H1 (cell line): Measurements from ENCODE around the gene C3orf49. TPM values are rescaled to one million over a fixed set of nuclear protein-coding genes. Genes with fewer than 3 reads are reported as not detected.

Source experiments
- CTCF ChIA-PET: fragments of 300-600 bp; sonication (Branson Sonifier 250); formaldehyde crosslinking; loops from one replicate; lab custom pipeline; 2021; ENCODE audit not compliant: partially characterized antibody; lab: Charles Lee
- POLR2A ChIA-PET: fragments of 300-600 bp; sonication (Branson Sonifier 250); formaldehyde crosslinking; loops from one replicate; lab custom pipeline; 2021; ENCODE audit warnings: inconsistent platforms; ENCODE audit not compliant: partially characterized antibody; lab: Charles Lee
- DNase-seq, 2 experiments: peaks; one replicate each; pipeline versions ENCODE4 v3.0.0 to v3.0.0-alpha.2; 2010 to 2022; ENCODE audit warnings: low spot score in 2 of 2, low read depth in 1 of 2, mixed read lengths in 1 of 2
- FAIRE-seq: peaks from 2 replicates; lab custom pipeline; 2011; peaks lifted over from hg19 to GRCh38; lab: Jason Lieb, UNC
- H2AFZ ChIP-seq: 2 replicates; pipeline ENCODE4 v1.8.1; 2012; ENCODE audit warnings: low read length, inconsistent platforms
- H2AK5ac ChIP-seq: 2 replicates; pipeline ENCODE4 v1.6.1; 2013; ENCODE audit warnings: low read depth, low read length
- H2BK120ac ChIP-seq: replicated peaks from 2 replicates; pipeline ENCODE3; 2013; ENCODE audit warnings: low read depth, low read length, inconsistent platforms
- H2BK12ac ChIP-seq: 2 replicates; pipeline ENCODE4 v1.6.1; 2013; ENCODE audit warnings: low read depth, low read length
- H2BK15ac ChIP-seq: 2 replicates; pipeline ENCODE4 v1.6.1; 2013; ENCODE audit warnings: low read length
- H2BK20ac ChIP-seq: 2 replicates; pipeline ENCODE4 v1.6.1; 2013; ENCODE audit warnings: low read length
- H2BK5ac ChIP-seq: 2 replicates; pipeline ENCODE4 v1.6.1; 2013; ENCODE audit warnings: low read depth, low read length
- H3K14ac ChIP-seq: 2 replicates; pipeline ENCODE4 v1.6.1; 2013; ENCODE audit warnings: inconsistent platforms; ENCODE audit not compliant: insufficient read length
- H3K18ac ChIP-seq: 2 replicates; pipeline ENCODE4 v1.6.1; 2013; ENCODE audit warnings: low read length; ENCODE audit errors: extremely low read depth
- H3K23ac ChIP-seq: 2 replicates; pipeline ENCODE4 v1.6.1; 2013; ENCODE audit warnings: inconsistent platforms; ENCODE audit not compliant: insufficient read length
- H3K23me2 ChIP-seq: 2 replicates; pipeline ENCODE4 v1.6.1; 2013; ENCODE audit warnings: low read depth, low read length
- H3K27ac ChIP-seq: 2 replicates; pipeline ENCODE4 v1.6.1; 2011; ENCODE audit warnings: low read depth, low read length, inconsistent platforms
- H3K27me3 ChIP-seq, 4 experiments: replicated peaks in 1 of 4; 1 replicate in 1 of 4; 2 replicates in 3 of 4; pipeline versions ENCODE4 v1.6.1 to v1.8.1; 2011 to 2013; ENCODE audit warnings: low read length in 3 of 4, mild to moderate bottlenecking in 3 of 4, inconsistent platforms in 2 of 4, mixed read lengths in 2 of 4, moderate library complexity in 1 of 4; ENCODE audit not compliant: control insufficient read depth in 3 of 4, insufficient read depth in 3 of 4; ENCODE audit errors: extremely low read depth in 1 of 4
- H3K36me3 ChIP-seq, 4 experiments: 2 replicates each; pipeline versions ENCODE4 v1.6.1 to v1.8.1; 2011 to 2013; ENCODE audit warnings: mild to moderate bottlenecking in 4 of 4, low read length in 3 of 4, moderate library complexity in 2 of 4, control low read depth in 1 of 4, inconsistent platforms in 1 of 4; ENCODE audit not compliant: insufficient read depth in 4 of 4, control insufficient read depth in 2 of 4
- H3K4ac ChIP-seq: replicated peaks from 2 replicates; pipeline ENCODE3; 2013; ENCODE audit warnings: low read length, low read depth, mixed read lengths, inconsistent platforms; ENCODE audit not compliant: insufficient read length
- H3K4me1 ChIP-seq, 4 experiments: replicated peaks in 1 of 4; 1 replicate in 1 of 4; 2 replicates in 3 of 4; pipeline versions ENCODE4 v1.6.1 to v1.8.1; 2011 to 2013; ENCODE audit warnings: low read length in 3 of 4, inconsistent platforms in 2 of 4, mixed read lengths in 1 of 4; ENCODE audit not compliant: insufficient read depth in 4 of 4, control insufficient read depth in 3 of 4
- H3K4me2 ChIP-seq, 2 experiments: 2 replicates each; pipeline versions ENCODE4 v1.6.1 to v1.8.1; 2011 to 2013; ENCODE audit warnings: low read depth in 2 of 2, low read length in 2 of 2, control low read depth in 1 of 2, inconsistent platforms in 1 of 2, mild to moderate bottlenecking in 1 of 2; ENCODE audit not compliant: insufficient read depth in 1 of 2
- H3K4me3 ChIP-seq, 4 experiments: fragments of 200-600, 300-600 bp in 1 of 4; sonication (generic), shearing (Covaris generic), sonication (Bioruptor Twin) in 1 of 4; 2 replicates each; pipeline versions ENCODE4 v1.5.1 to v1.8.1; 2011 to 2016; ENCODE audit warnings: low read length in 4 of 4, low read depth in 3 of 4, control low read depth in 2 of 4, inconsistent platforms in 2 of 4, mild to moderate bottlenecking in 2 of 4, mixed read lengths in 1 of 4, moderate library complexity in 1 of 4; ENCODE audit not compliant: insufficient read depth in 2 of 4; ENCODE audit errors: extremely low read depth in 1 of 4
- H3K56ac ChIP-seq: replicated peaks from 2 replicates; pipeline ENCODE3; 2013; ENCODE audit warnings: low read depth, mild to moderate bottlenecking, mixed read lengths, low read length, inconsistent platforms; ENCODE audit not compliant: insufficient read length
- H3K79me1 ChIP-seq: 2 replicates; pipeline ENCODE4 v1.6.1; 2013; ENCODE audit warnings: low read depth, low read length, control low read depth
- H3K79me2 ChIP-seq, 2 experiments: 2 replicates each; pipeline versions ENCODE4 v1.6.1 to v1.8.1; 2012 to 2013; ENCODE audit warnings: low read length in 2 of 2, mild to moderate bottlenecking in 2 of 2, inconsistent platforms in 1 of 2; ENCODE audit not compliant: insufficient read depth in 2 of 2, control insufficient read depth in 1 of 2
- H3K9ac ChIP-seq, 4 experiments: replicated peaks in 1 of 4; 1 replicate in 1 of 4; 2 replicates in 3 of 4; pipeline versions ENCODE4 v1.6.1 to v1.8.1; 2011 to 2013; ENCODE audit warnings: low read depth in 3 of 4, low read length in 3 of 4, control low read depth in 2 of 4, mild to moderate bottlenecking in 2 of 4, moderate library complexity in 2 of 4, inconsistent platforms in 1 of 4; ENCODE audit errors: extremely low read depth in 1 of 4
- H3K9me3 ChIP-seq, 2 experiments: 2 replicates each; pipeline versions ENCODE4 v1.6.1 to v1.8.1; 2012 to 2013; ENCODE audit warnings: mild to moderate bottlenecking in 2 of 2, moderate library complexity in 2 of 2, control low read depth in 1 of 2, inconsistent platforms in 1 of 2, low read depth in 1 of 2, low read length in 1 of 2, mixed read lengths in 1 of 2; ENCODE audit not compliant: insufficient read depth in 2 of 2
- H4K20me1 ChIP-seq, 2 experiments: replicated peaks in 1 of 2; 2 replicates each; pipeline versions ENCODE3 to v1.8.1; 2011 to 2013; ENCODE audit warnings: inconsistent platforms in 2 of 2, low read length in 2 of 2, mild to moderate bottlenecking in 1 of 2; ENCODE audit not compliant: insufficient read depth in 2 of 2, control insufficient read depth in 1 of 2
- H4K5ac ChIP-seq: 2 replicates; pipeline ENCODE4 v1.6.1; 2013; ENCODE audit warnings: low read length, low read depth, mixed read lengths, inconsistent platforms; ENCODE audit not compliant: insufficient read length
- H4K8ac ChIP-seq: 2 replicates; pipeline ENCODE4 v1.8.0; 2013; ENCODE audit warnings: mild to moderate bottlenecking, moderate library complexity, low read length, inconsistent platforms; ENCODE audit not compliant: insufficient read depth; ENCODE audit errors: extremely low read depth
- H4K91ac ChIP-seq: replicated peaks from 2 replicates; pipeline ENCODE3; 2013; ENCODE audit warnings: low read length, mixed read lengths, inconsistent platforms; ENCODE audit not compliant: insufficient read length
- BACH1 ChIP-seq: IDR thresholded peaks from 2 replicates; pipeline ENCODE4 v1.6.1; 2012; ENCODE audit warnings: low read length, improper control_type of control experiment
- JUND ChIP-seq: IDR thresholded peaks from 2 replicates; pipeline ENCODE4 v1.6.1; 2011; ENCODE audit warnings: mild to moderate bottlenecking, improper control_type of control experiment, low read length
- NANOG ChIP-seq: IDR thresholded peaks from 2 replicates; pipeline ENCODE4 v1.6.1; 2011; ENCODE audit warnings: low read length, low read depth, mild to moderate bottlenecking, inconsistent platforms; ENCODE audit not compliant: insufficient read depth, poor library complexity, severe bottlenecking
- POLR2AphosphoS5 ChIP-seq: IDR thresholded peaks from 2 replicates; pipeline ENCODE4 v1.6.1; 2011; ENCODE audit warnings: low read depth, low read length
- RXRA ChIP-seq: IDR thresholded peaks from 2 replicates; pipeline ENCODE4 v1.6.1; 2011; ENCODE audit warnings: low read depth, mild to moderate bottlenecking, low read length, moderate library complexity; ENCODE audit not compliant: insufficient read depth
- SIN3A ChIP-seq, 2 experiments: IDR thresholded peaks in 1 of 2; conservative IDR thresholded peaks in 1 of 2; 2 replicates each; pipeline ENCODE4 v1.6.1; 2011 to 2012; ENCODE audit warnings: low read length in 2 of 2, improper control_type of control experiment in 1 of 2, low read depth in 1 of 2, mild to moderate bottlenecking in 1 of 2
- WGBS, 2 experiments: shearing (Covaris generic) in 1 of 2; methylation state at CpG; one replicate each; pipeline versions ENCODE4 v1.1.6 to v1.1.7; 2013 to 2015; ENCODE audit warnings: low lambda C conversion rate in 2 of 2, mixed read lengths in 2 of 2, inconsistent platforms in 1 of 2, low coverage in 1 of 2, missing lambda C conversion rate in 1 of 2; ENCODE audit not compliant: insufficient replicate concordance in 2 of 2, insufficient coverage in 1 of 2, insufficient read length in 1 of 2; ENCODE audit errors: extremely low coverage in 1 of 2, missing lambda C conversion rate in 1 of 2; 5-methylcytosine and 5-hydroxymethylcytosine counted together
- polyA plus RNA-seq, 7 experiments: library from polyadenylated mRNA; depleted of rRNA in 3 of 7; stranded (reverse) in 5 of 7; unstranded in 2 of 7; fragments of >200 nt in 5 of 7; fragments of 200-250 nt in 2 of 7; gene quantifications; 1 replicate in 5 of 7; 2 replicates in 1 of 7; 4 replicates in 1 of 7; pipeline versions ENCODE4 v1.2.1 to v1.2.3, GENCODE V29; 2011 to 2013; ENCODE audit warnings: missing spikeins in 2 of 7, mixed read lengths in 2 of 7
- total RNA-seq: library from RNA; stranded (reverse); fragmentation: NEBNext Ultra II Directional; extraction: Animal tissue kit (Norgen Biotek cat#: 25700); gene quantifications from 2 replicates; pipeline ENCODE4 v1.2.1, GENCODE V29; 2021

Gene C3orf49
- total and polyA plus RNA-seq, 2 of the 8 experiments (the other 6 are each of a cell fraction or from before 2014, with no cell fraction given): not detected

GRCh38 chr3:63845215-63845614 lies 26.1 kb downstream of the C3orf49 start:
- Histone ChIP-seq H3K79me2 (peaks cover 0 to 11% of the 10 kb centered on the region in 2 experiments; a peak in 3 of 4 replicates), H3K9me3 (no peaks in the 10 kb centered on the region), H2BK15ac (no peak overlapping the region), H2BK5ac (no peak overlapping the region), H3K23ac (no peak overlapping the region), H4K8ac (no peak overlapping the region), H3K36me3 (no peaks in the 10 kb centered on the region), H3K27ac (no peak overlapping the region), H2AK5ac (no peak overlapping the region), H3K79me1 (peaks cover 2% of the 10 kb centered on the region; the same call in 1 of the 2 replicates), H3K4me3 (no peak overlapping the region), H3K4me2 (no peak overlapping the region), H3K18ac (no peak overlapping the region), H3K56ac (no peak overlapping the region), H4K5ac (no peak overlapping the region), H2BK20ac (no peak overlapping the region), H2BK12ac (no peak overlapping the region), H2BK120ac (no peak overlapping the region), H3K23me2 (no peaks in the 10 kb centered on the region), H3K14ac (no peak overlapping the region), H4K91ac (no peak overlapping the region), H2AFZ (no peak overlapping the region), H3K27me3 (no peaks in the 10 kb centered on the region), H3K4ac (no peak overlapping the region), H3K4me1 (peaks cover 0 to 7% (median 2%) of the 10 kb centered on the region in 4 experiments; a peak in 3 of 7 replicates), H3K9ac (no peak overlapping the region), H4K20me1 (no peaks in the 10 kb centered on the region)
- ChIA-PET CTCF (interaction anchor here (1.1 to 1.5 kb wide), 3 partner anchors 14 to 117 kb away, joined by 3 to 5 read pairs (median 4); no protein-coding TSS in a partner anchor), POLR2A (interaction anchor here (1.2 kb wide), 1 partner anchor 14 kb away, joined by 3 read pairs; no protein-coding TSS in a partner anchor)
- TF ChIP-seq BACH1 (no peak), RXRA (no peak), SIN3A (conservative IDR thresholded peaks at IDR 0.05 in 1 of 2, IDR thresholded peaks at IDR 0.05 in 1 of 2; ENCODE audit: low read depth in 1 of 2, low read length in 2 of 2) (no peak), JUND (no peak), NANOG (no peak), POLR2AphosphoS5 (no peak)
- 94% methylated on average over 4 of the region's 4 CpGs; no CpG with 5 or more reads in 1 of the 2 experiments for whole genome bisulfite sequencing, 2 experiments
- DNase-seq (no peak), FAIRE-seq (no peak)
